ENCODE data around the gene HSPG2. TPM values are rescaled to one million over a fixed set of nuclear protein-coding genes. Genes with fewer than 3 reads are reported as not detected.

HSPG2 gene
- total and polyA plus RNA-seq, 11 donors, result 164 to 608 (median 304) TPM

- TF ChIP-seq POLR2A (IDR thresholded peaks at IDR 0.05) (no peak), CTCF (IDR thresholded peaks at IDR 0.05) (no peak)
- H3K27ac ChIP-seq, result no peak overlapping the region
- intact Hi-C loops (cut with DNase I), result no loop called here
- peak in 2 of 5 donors; percentile 15 to 51 for DNase-seq
- no peaks in the 10 kb centered on the region for H3K4me1 ChIP-seq
- WGBS, 4 donors, result 90 to 94% (median 93%) methylated on average over 17 to 30 of the region's 30 CpGs
- ATAC-seq, result no peak
- H3K36me3 ChIP-seq, result peaks cover 19 to 100% (median 99%) of the 10 kb centered on the region in 9 donors
- no peaks in the 10 kb centered on the region for H3K27me3 ChIP-seq
- H3K4me3 ChIP-seq, result no peak overlapping the region
- no peaks in the 10 kb centered on the region for H3K9me3 ChIP-seq
Observed at GRCh38 chr1:21849909-21850576, 87.1 kb downstream of the HSPG2 start.

- intact Hi-C loops (cut with DNase I), result no loop called here
- TF ChIP-seq CTCF (IDR thresholded peaks at IDR 0.05) (no peak), POLR2A (IDR thresholded peaks at IDR 0.05) (no peak)
- no peaks in the 10 kb centered on the region for H3K27me3 ChIP-seq
- peaks cover 14 to 100% (median 99%) of the 10 kb centered on the region in 9 donors for H3K36me3 ChIP-seq
- DNase-seq (peak in 2 of 5 donors; percentile 16 to 57), ATAC-seq (peak in 2 of 4 donors; percentile 2 to 21)
- no peaks in the 10 kb centered on the region for H3K9me3 ChIP-seq
- no peak overlapping the region for H3K27ac ChIP-seq
- H3K4me3 ChIP-seq, result no peak overlapping the region
- H3K4me1 ChIP-seq, result no peaks in the 10 kb centered on the region
- WGBS, 4 donors, result 93 to 96% (median 95%) methylated on average over 11 to 17 of the region's 17 CpGs
Observed at GRCh38 chr1:21848524-21849174, 88.5 kb downstream of the HSPG2 start.

- no peak overlapping the region for H3K27ac ChIP-seq
- 90 to 92% (median 91%) methylated on average over 28 to 47 of the region's 47 CpGs for WGBS, 4 donors
Observed at GRCh38 chr1:21847223-21848205, 89.6 kb downstream of the HSPG2 start.

More at GRCh38 chr1:21847223-21848205, 89.6 kb downstream of the HSPG2 start:
- TF ChIP-seq CTCF (IDR thresholded peaks at IDR 0.05) (no peak), POLR2A (IDR thresholded peaks at IDR 0.05) (no peak)
- intact Hi-C loops (cut with DNase I), result no loop called here
- H3K4me1 ChIP-seq, result no peaks in the 10 kb centered on the region
- DNase-seq (peak in 2 of 5 donors; percentile 16 to 65), ATAC-seq (peak in 2 of 4 donors; percentile 5 to 8)
- H3K27me3 ChIP-seq, result no peaks in the 10 kb centered on the region
- no peaks in the 10 kb centered on the region for H3K9me3 ChIP-seq
- H3K36me3 ChIP-seq, result peaks cover 9 to 100% (median 99%) of the 10 kb centered on the region in 9 donors
- H3K4me3 ChIP-seq, result no peak overlapping the region
